ENCODE measurements around the gene REEP1. TPM values are rescaled to one million over a fixed set of nuclear protein-coding genes. Genes with fewer than 3 reads are reported as not detected.
A peak's percentile ranks its signal among the peaks of the same experiment; 100 is the strongest.

The REEP1 gene
- total RNA-seq, 1 experiment from 2014 or later = 7.8 TPM

- no peak for DNase-seq (ENCODE audit: low spot score)
Measured at GRCh38 chr2:86199834-86200177, 137.6 kb downstream of the REEP1 start.

- no peak for DNase-seq (ENCODE audit: low spot score)
Measured at GRCh38 chr2:86195808-86196387, 141.5 kb downstream of the REEP1 start.

- peak; percentile 97 for DNase-seq (ENCODE audit: low spot score)
Measured at GRCh38 chr2:86195055-86195807, 142.2 kb downstream of the REEP1 start, which contains the start of gene IMMT. TSS of gene IMMT (minus strand) at chr2:86195462. CDS start at chr2:86195382, 80 bp downstream.

GRCh38 chr2:86194751-86195054, 142.7 kb downstream of the REEP1 start:
- DNase-seq (ENCODE audit: low spot score) = no peak

GRCh38 chr2:86193901-86194567, 143.4 kb downstream of the REEP1 start:
- no peak for DNase-seq (ENCODE audit: low spot score)

GRCh38 chr2:86189782-86190416, 147.5 kb downstream of the REEP1 start:
- no peak for DNase-seq (ENCODE audit: low spot score)

- no peak for DNase-seq (ENCODE audit: low spot score)
Measured at GRCh38 chr2:86186431-86186830, 151.0 kb downstream of the REEP1 start.

GRCh38 chr2:86185517-86186212, 151.8 kb downstream of the REEP1 start:
- no peak for DNase-seq (ENCODE audit: low spot score)

- DNase-seq (ENCODE audit: low spot score) = no peak
Measured at GRCh38 chr2:86176597-86176996, 160.8 kb downstream of the REEP1 start.

- DNase-seq (ENCODE audit: low spot score) = no peak
Measured at GRCh38 chr2:86175828-86176227, 161.6 kb downstream of the REEP1 start.

GRCh38 chr2:86174445-86174844, 163.0 kb downstream of the REEP1 start:
- no peak for DNase-seq (ENCODE audit: low spot score)

- DNase-seq (ENCODE audit: low spot score) = no peak
Measured at GRCh38 chr2:86172610-86173009, 164.8 kb downstream of the REEP1 start.

- DNase-seq (ENCODE audit: low spot score) = no peak
Measured at GRCh38 chr2:86171295-86171694, 166.1 kb downstream of the REEP1 start.

- no peak for DNase-seq (ENCODE audit: low spot score)
Measured at GRCh38 chr2:86170449-86170848, 167.0 kb downstream of the REEP1 start.

Other genes starting within 250 kb of the REEP1 start
- 29.4 and 33.1 TPM in 2 replicates for gene POLR1A, start 231.7 kb downstream of the REEP1 start, total RNA-seq (2014; rRNA removed; shearing (Covaris generic))
- gene PTCD3, start 231.4 kb downstream of the REEP1 start, total RNA-seq (2014; rRNA removed; shearing (Covaris generic)) = 121 and 151 TPM in 2 replicates
- gene IMMT, start 142.2 kb downstream of the REEP1 start, total RNA-seq (2014; rRNA removed; shearing (Covaris generic)) = 83.8 and 92.7 TPM in 2 replicates
- 69.8 and 74.0 TPM in 2 replicates for gene MRPL35, start 138.2 kb downstream of the REEP1 start, total RNA-seq (2014; rRNA removed; shearing (Covaris generic))
- gene KDM3A, start 103.7 kb upstream of the REEP1 start, total RNA-seq (2014; rRNA removed; shearing (Covaris generic)) = 9.8 and 11.9 TPM in 2 replicates
- 99.2 and 143 TPM in 2 replicates for gene CHMP3, start 225.8 kb upstream of the REEP1 start, total RNA-seq (2014; rRNA removed; shearing (Covaris generic))